ENCODE results near the gene CAMSAP1. TPM values are rescaled to one million over a fixed set of nuclear protein-coding genes. Genes with fewer than 3 reads are reported as not detected.

The CAMSAP1 gene
- polyA plus RNA-seq, 1 donor: 24.5 TPM

DNA sequence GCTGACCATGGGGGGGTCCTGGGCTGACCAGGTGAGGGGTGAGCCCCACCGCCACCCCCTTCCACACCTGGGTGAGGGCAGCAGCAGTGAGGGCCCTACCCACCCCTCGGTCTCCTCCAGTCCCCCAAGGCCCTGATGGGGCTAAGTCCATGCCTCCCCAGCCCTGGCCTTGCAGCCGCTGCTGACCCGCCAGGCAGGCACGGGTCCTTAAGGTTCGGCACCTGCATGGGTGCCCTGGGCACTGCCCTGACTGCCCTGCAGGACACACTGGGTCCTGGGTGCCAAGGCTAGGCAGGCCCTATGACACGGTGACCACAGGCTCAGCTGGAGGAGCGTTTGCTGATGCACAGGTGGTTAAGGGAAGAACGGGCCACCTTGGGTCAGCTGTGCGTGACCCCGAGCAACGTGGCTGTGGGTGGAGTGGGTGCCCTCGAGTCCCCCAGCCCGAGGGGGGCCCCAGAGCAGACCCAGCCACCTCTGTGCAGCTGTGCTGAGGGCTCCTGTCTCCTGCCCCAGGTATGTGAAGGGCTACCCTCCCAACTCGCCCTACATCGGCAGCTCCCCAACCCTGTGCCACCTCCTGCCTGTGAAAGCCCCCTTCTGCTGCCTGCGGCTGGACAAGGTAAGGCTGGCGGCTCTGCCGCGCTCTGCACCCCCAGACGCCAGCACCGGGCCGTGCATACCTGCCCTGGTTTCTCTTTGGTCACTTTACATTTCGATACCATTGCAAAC, 132.4 kb downstream of the CAMSAP1 start:
- no peak for DNase-seq (ENCODE audit: low read depth)

DNA sequence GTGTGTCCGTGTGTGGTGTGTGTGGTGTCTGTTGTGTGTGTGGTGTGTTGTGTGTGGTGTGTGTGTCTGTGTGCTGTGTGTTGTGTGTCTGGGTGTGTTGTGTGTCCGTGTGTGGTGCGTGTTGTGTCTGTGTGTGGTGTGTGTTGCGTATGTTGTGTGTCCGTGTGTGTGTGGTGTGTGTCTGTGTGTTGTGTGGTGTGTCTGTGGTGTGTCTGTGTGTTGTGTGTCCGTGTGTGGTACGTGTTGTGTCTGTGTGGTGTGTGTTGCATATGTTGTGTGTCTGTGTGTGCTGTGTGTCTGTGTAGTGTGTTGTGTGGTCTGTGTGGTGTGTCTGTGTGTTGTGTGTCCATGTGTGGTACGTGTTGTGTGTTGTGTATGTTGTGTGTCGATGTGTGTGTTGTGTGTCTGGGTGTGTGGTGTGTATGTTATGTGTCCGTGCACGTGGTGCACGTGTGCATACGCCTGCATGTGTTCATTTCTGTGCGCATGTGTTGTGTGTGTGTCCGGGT, 133.1 kb downstream of the CAMSAP1 start:
- no peak for DNase-seq (ENCODE audit: low read depth)

DNA sequence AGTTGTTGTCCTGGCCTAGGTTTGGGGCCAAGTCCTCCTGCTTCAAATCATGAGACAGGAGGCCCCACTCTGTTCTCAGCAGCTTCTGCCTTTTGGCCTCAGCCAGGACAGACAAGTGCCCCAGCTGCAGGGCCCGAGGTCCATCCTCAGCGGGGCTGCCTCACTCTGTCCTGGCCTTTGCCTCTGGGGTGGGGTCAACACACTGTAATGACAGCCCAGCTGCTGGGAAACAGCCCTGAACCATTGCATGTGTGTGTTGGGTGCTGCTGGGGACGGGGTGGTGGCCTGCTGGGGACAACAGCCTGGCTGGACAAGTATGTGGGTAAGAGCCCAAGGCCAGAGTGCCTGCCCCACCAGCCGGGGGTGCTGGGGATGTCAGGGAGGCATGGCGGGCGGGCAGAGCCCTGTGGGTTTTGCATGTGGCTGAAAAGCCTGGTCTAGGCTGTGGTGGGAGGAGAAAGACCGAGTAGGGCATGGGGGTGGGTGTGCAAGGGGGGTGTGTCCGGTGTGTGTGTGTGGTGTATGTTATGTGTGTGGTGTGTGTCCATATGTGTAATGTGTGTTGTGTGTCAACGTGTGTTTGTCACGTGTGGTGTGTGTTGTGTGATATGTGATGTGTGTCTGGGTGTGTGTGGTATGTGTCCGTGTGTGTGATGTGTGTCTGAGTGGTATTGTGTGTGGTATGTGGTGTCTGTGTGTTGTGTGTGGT, 133.7 kb downstream of the CAMSAP1 start:
- no peak for DNase-seq (ENCODE audit: low read depth)

DNA sequence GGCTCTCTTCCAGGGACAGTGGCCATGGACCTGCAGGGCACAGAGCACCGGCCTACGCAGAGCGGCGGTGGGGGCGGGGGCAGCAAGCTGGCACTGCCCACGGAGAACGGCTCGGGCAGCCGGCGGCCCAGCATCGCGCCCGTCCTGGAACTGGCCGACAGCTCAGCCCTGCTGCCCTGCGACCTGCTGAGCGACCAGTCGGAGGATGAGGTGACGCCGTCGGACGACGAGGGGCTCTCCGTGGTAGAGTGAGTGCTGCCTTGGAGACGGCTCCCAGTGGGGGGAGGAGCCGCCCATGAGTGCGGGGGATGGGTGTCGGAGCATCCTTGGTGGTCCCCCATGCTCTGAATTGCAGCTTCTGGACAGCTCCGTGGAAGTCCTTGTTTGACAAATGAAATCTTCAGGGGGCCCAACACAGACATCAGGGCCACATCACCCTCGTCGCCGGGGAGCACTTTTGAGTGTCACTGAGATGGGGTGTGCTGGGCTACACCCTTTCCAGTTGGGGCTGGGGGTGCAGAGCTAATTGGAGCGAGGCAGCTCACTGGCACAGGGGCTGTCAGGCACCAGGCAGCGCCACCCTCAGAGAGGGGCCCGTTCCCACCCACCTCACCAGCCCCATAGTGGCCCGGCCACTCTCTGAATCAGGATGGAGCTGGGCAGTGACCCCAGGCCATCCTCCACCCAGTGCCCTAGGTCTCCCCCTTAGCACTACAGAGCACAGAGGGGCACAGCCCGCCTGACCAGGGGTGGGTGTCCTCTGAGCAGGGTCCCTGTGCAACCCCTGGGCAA, 134.4 kb downstream of the CAMSAP1 start:
- DNase-seq (ENCODE audit: low read depth): no peak

DNA sequence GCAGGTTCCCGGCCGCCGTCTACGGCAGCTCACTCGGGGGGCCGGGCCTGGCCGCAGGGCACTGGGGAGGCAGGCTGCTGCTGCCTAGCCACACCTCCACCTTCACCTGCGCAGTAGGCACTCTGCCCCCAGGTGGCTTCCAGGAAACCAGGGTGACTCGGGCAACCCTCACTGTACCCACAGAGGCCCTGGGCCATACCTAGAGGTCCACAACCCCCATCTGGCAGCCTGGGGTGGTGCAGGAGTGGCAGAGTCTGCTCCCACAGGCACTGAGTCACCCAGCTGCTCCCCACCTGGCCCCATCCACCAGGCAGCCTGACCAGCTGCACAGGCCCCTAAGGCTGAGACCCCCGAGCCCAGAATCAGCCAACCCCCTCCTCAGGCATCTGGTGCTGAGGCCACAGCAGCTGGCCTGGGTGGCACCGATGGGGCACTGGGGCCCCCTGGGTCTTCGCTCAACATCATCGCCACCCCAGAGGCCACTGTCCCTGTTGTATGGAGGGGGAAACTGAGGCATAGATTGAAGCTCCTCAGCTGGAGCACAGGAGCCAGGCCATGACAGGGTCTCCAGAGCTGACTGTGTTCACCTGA, 135.2 kb downstream of the CAMSAP1 start:
- DNase-seq (ENCODE audit: low read depth): no peak

DNA sequence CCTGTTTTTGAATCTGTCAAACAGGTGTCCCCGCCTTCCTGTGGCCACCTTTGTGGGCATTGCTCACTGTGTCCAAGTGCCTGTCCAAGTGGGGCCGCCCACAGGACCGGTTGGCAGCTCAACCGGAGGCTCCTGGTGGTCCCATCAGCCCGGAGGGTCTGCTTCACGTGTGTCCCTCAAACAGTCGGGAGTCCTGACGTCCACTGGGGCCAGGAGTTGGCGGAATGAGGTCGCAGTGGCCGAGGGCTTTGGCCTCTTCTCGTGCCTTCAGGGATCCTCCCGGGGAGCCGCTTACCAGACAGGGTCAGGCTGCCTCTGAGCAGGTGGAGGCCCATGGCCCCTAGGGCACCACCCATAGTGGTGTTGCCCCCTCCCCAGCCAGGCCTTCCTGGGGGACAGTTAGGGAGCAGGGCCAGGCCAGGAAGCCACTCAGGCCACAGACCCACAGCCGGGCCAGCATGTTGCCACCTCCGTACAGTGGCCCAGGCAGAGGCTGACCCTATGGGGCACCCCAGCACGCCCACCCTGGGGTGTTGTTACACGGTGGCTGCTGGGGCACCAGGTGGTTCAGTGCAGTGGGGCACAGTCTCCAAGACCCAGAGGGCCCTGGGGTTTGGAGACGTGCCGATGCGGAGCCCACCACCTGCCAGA, 135.8 kb downstream of the CAMSAP1 start:
- DNase-seq (ENCODE audit: low read depth): no peak

DNA sequence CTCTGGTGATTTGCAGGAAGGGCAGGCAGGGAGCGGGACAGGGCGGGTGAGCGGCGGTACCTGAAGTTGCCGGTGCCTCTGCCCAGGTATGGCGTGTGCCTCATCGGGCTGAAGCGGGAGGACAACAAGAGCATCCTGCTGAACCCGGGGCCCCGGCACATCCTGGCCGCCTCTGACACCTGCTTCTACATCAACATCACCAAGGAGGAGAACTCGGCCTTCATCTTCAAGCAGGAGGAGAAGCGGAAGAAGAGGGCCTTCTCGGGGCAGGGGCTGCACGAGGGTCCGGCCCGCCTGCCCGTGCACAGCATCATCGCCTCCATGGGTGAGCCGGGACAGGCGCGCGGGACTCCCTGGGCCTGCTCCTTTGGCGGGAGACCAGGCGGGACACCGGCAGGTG, 136.6 kb downstream of the CAMSAP1 start:
- no peak for DNase-seq (ENCODE audit: low read depth)

DNA sequence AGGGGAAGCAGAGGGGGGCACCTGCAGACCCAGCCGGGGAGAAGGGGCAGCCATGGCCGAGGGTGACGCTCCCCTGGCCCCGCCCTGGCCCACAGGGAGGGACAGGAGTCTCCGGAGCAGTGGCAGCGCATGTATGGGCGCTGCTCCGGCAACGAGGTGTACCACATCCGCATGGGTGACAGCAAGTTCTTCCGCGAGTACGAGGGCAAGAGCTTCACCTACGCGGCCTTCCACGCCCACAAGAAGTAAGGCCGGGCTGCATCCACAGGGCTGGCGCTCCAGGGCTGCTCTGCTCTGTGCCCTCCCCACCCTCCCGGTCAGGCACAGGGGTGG, 137.2 kb downstream of the CAMSAP1 start:
- DNase-seq (ENCODE audit: low read depth): no peak

DNA sequence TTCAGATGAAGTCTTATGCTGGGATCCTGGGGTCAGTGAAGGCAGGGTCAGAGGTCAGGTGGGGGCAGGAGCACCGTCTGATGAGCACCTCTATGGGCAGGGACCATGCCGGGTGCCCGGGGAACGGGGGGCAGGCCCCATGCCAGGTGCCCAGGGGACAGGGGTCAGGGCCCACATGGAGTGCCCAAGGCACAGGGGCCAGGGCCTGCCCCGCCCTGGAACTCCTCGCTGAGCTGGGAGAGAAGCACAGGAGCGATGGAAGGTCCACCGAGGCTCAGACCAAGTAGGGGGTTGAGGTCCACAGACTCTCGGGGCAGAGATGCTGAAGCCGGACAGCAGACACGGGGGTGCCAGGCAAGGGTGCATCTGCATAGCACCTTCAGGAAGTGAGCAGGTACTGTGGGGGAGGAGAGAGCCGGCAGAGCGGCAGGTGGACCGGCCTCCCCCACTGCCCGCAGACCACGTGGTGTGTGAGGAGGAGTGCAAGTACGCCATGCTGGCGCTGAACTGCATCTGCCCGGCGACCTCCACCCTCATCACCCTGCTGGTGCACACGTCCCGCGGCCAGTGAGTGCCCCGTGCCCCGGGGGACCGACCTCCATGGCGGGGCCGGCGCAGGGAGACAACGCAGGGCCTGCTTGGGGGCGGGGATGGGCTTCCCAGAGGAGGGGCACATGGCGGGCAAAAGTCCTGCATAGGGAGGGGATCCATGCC, 137.7 kb downstream of the CAMSAP1 start:
- DNase-seq (ENCODE audit: low read depth): no peak

DNA sequence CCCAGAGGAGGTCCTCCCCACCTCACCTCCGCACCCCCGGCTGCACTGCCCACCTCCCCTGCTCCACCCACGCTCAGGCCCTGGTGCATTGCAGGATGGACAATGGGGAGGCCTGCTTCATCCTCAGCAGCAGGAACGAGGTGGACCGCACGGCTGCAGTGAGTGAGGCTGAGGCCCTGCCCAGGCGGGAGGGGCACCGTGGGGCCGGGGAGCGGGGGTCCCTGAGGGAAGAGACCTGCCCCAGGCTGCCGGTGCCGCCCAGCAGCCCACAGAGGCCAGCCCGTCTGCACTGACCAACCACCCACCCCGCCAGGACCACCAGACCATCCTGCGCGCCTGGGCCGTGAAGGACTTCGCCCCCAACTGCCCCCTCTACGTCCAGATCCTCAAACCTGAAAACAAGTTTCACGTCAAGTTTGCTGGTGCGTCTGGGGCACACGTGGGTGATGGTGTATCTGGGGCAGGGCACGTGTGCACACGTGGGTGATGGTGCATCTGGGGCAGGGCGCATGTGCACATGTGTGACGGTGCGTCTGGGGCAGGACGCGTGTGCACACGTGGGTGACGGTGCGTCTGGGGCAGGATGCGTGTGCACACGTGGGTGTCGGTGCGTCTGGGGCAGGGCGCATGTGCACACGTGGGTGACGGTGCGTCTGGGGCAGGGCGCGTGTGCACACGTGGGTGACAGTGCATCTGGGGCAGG, 138.7 kb downstream of the CAMSAP1 start:
- no peak for DNase-seq (ENCODE audit: low read depth)

DNA sequence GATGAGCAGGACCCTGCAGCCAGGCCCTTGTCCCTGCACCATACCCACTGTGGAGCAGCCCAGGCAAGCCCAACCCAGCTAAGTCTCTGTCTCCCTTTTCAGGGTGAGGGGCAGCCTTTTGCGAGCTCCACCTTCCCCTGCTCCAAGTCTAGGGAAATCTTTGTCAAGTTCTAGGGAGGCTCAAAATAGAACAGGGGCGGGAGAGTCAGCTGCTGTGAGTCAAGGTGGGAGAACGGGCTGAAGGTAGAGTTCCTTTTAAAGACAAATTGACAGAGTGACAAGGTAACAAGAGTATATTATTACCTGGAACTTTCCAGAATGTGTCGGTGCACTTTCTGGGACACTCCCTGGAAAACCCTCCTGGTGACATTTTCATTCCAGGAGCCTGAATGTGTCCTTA, 140.6 kb downstream of the CAMSAP1 start:
- no peak for DNase-seq (ENCODE audit: low read depth)

DNA sequence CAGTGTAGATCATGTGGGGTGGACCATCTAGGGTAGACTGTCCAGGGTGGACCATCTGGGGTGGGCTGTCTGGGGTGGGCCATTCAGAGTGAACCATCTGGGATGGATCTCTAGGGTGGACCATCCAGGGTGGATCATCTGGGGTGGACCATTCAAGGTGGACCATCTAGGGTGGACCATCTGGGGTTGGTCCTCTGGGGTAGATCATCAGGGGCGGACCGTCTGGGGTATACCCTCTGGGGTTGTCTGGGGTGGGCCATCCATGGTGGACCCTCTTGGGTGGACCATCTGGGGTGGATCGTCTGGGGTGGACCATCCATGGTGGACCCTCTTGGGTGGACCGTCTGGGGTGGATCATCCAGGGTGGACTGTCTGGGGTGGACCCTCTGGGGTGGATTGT, 141.1 kb downstream of the CAMSAP1 start:
- DNase-seq (ENCODE audit: low read depth): no peak

DNA sequence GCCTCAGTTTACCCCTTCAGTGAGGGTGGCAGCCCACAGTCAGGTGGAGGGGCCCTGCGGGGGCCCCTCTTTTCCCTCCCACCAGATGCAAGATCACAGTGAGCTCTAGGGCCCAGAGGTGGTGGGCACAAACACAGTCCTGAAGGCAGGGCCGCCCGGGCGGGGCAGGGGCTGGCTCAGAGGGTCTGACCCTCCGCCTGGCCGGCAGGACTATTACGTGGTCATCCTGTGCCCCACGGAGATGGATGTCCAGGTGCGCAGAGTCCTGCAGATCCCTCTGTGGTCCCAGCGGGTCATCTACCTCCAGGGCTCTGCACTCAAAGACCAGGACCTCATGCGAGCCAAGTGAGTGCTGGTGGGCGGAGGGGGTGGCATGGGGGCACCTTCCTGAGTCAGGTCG, 141.9 kb downstream of the CAMSAP1 start:
- DNase-seq (ENCODE audit: low read depth): no peak

DNA sequence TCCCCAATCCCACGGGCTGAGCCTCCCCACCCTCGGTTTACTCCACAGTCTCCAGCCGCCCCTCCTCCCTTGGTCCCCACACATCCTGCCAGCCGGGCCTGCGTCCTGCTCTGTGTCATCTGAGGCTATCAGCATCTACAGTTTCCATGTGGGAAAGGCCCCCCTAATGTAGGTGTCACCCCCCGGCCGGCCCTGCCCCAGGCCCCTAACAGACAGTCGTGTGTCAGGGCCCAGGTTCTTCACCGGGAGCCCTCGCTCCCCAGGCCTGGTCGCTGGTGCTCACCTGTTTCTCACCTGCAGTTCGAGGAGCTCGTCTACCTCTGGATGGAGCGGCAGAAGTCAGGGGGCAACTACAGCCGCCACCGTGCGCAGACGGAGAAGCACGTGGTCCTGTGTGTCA, 142.6 kb downstream of the CAMSAP1 start:
- no peak for DNase-seq (ENCODE audit: low read depth)

DNA sequence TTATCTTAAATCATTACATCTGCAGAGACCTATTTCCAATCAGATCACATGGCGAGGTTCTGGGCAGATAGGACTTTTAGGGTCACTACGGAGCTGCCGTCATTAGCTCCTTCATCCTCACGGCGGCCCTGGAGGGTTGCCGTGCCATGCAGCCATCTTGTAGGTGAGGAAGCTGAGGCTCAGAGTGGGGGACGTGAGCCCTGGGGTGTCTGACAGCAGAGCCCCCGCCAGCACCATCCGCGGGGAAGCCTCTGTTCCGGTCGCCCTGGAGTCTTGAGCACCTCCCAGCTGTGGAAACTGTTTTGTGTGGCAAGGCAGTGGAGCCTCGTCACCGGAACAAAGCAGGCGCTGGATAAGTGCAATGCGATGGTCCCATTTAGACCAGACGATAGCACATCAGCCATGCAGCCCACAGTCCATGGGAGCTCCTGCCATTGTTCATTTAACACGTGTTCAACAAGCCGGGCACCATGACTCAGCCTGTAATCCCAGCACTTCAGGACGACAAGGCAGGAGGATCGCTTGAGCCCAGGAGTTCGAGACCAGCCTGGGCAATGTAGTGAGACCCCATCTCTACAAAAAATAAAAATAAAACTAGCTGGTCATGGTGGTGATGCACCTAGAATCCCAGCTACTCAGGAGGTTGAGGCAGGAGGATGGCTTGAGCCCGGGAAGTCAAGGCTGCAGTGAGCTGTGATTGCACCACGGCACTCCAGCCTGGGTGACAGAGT, 143.5 kb downstream of the CAMSAP1 start:
- DNase-seq (ENCODE audit: low read depth): no peak

DNA sequence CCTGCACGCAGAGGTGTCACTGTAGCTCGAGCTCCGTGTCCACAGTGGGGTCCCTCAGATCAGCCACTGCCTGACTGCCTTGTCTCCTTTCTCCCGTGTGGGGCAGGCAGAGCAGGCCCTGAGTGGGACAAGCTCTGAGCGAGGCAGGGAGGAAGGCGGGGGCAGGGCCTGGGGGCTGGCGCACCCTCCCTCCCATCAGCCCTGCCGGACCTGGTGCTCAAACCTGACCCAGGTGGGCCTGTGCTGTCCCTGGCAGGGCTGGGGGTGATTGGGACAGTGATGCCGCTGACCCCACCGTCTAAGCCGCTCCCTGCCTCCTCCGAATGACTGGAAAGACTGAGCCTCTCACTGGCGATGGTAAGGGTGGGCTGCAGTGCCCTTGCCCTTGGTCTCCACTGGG, 144.4 kb downstream of the CAMSAP1 start:
- no peak for DNase-seq (ENCODE audit: low read depth)

DNA sequence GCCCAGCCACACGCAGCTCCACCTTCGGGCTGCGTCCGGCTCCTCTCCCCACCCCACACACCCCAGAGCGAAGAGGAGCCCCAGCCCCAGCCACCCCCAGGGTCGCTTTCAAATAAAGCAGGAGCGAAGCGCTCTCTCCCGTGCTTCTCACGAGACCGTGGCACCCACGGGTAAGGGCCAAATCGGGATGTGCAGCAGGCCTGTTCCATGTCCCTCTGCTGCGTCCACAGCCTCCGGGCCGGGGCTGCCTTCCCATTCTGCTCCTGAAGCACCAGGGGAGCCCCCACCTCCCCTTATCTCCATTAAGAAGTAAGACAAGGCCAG, 145.5 kb downstream of the CAMSAP1 start:
- no peak for DNase-seq (ENCODE audit: low read depth)

DNA sequence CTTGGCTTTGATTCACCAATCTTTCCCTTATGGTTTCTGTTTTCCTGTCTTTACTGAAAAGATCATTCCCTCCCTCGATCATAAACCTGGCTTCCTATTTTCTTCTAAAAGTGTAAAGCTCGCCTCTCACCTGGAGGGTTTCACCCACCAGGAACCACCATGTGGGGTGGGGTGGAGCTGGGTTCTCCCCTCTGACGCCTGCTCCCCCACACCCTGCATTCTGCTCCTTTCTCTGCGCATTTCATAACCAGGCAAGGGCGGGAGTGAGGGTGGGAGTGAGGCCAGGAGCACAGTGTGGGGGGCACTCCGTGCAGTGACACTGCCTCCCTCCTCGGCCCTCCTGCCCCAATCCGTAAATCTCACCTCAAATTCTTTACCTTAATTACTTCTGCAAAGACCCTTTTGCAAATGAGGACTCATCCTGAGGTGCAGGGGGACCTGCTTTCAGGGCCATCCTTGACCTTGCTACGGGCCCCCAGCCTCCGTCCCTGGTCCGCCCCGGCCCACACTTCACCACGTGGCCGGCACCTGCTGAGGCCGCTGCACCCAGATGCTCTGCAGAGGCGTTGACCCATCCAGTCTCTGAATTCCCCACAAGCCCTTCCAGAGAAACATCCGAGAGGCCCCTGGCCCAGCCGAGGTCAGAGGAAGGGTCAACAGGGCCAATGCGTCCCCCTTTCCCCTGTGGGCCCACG, 146.0 kb downstream of the CAMSAP1 start:
- DNase-seq (ENCODE audit: low read depth): no peak

DNA sequence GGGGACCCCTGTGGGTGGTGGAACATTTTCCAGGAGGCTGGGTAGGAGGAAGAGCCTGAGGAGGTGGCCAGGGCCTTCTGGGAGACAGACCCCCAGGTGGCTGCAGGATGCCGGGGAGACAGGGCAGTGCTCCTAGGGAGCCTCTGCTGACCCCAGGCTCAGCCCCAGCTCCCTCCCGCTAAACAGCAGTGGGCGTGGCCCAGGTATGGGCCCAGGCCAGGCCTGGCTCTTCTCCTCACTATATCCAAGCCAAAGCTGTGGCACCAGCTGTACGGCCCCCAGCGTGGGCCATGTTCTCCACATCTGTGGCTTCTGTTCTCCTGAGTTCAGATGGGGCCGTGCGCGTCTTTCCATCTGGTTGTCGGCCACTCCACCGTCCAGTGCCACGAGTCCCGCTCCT, 146.9 kb downstream of the CAMSAP1 start:
- no peak for DNase-seq (ENCODE audit: low read depth)

Measured in forelimb muscle (tissue), 1 donor.